Liver (tissue), 9 donors: ENCODE data around the gene DLGAP4. TPM values are rescaled to one million over a fixed set of nuclear protein-coding genes. Genes with fewer than 3 reads are reported as not detected.

ENCODE experiments used
- DNase-seq: peaks from one replicate; pipeline ENCODE4 v3.0.0-alpha.2; 2017; ENCODE audit warnings: low spot score
- H3K27ac ChIP-seq, 2 donors: one replicate each; pipeline ENCODE4 v1.7.0; 2013; ENCODE audit warnings: inconsistent platforms in 2 of 2, low read length in 2 of 2, control low read depth in 1 of 2, low read depth in 1 of 2, mild to moderate bottlenecking in 1 of 2
- H3K27me3 ChIP-seq, 4 donors: one replicate each; pipeline versions ENCODE4 v1.6.1 to v1.7.0; 2013; ENCODE audit warnings: low read length in 3 of 4, inconsistent platforms in 1 of 4, mild to moderate bottlenecking in 1 of 4, moderate library complexity in 1 of 4; ENCODE audit not compliant: control insufficient read depth in 4 of 4, insufficient read depth in 4 of 4
- H3K36me3 ChIP-seq, 4 donors: one replicate each; pipeline versions ENCODE4 v1.6.1 to v1.7.0; 2013; ENCODE audit warnings: low read length in 3 of 4, mild to moderate bottlenecking in 3 of 4, low read depth in 1 of 4, moderate library complexity in 1 of 4; ENCODE audit not compliant: control insufficient read depth in 4 of 4, insufficient read depth in 3 of 4
- H3K4me1 ChIP-seq, 4 donors: one replicate each; pipeline versions ENCODE4 v1.6.1 to v1.7.0; 2013; ENCODE audit warnings: low read length in 3 of 4, mild to moderate bottlenecking in 3 of 4, moderate library complexity in 1 of 4; ENCODE audit not compliant: control insufficient read depth in 4 of 4, insufficient read depth in 4 of 4
- H3K4me3 ChIP-seq, 3 donors: one replicate each; pipeline versions ENCODE4 v1.6.1 to v1.7.0; 2013; ENCODE audit warnings: low read length in 3 of 3, control low read depth in 1 of 3, low read depth in 1 of 3, mild to moderate bottlenecking in 1 of 3
- H3K9ac ChIP-seq, 2 donors: one replicate each; pipeline ENCODE4 v1.7.0; 2013; ENCODE audit warnings: low read length in 2 of 2, mild to moderate bottlenecking in 2 of 2, moderate library complexity in 2 of 2, control low read depth in 1 of 2, low read depth in 1 of 2
- H3K9me3 ChIP-seq, 4 donors: one replicate each; pipeline versions ENCODE4 v1.6.1 to v1.7.0; 2013; ENCODE audit warnings: low read length in 3 of 4; ENCODE audit not compliant: control insufficient read depth in 4 of 4
- ATF3 ChIP-seq: IDR thresholded peaks from 2 replicates; pipeline ENCODE4 v1.6.1; 2016; ENCODE audit warnings: antibody characterized with exemption
- CTCF ChIP-seq: fragments of 150-350 bp; IDR thresholded peaks from 2 replicates; pipeline ENCODE4 v1.5.1; 2017; ENCODE audit warnings: improper control_type of control experiment, low read depth, low read length; ENCODE audit not compliant: missing input control
- EGR1 ChIP-seq, 2 donors: IDR thresholded peaks; 2 replicates each; pipeline ENCODE4 v1.6.1; 2016 to 2018; ENCODE audit warnings: antibody characterized with exemption in 2 of 2, low read depth in 2 of 2
- FOXA1 ChIP-seq: IDR thresholded peaks from 2 replicates; pipeline ENCODE4 v1.6.1; 2016; ENCODE audit warnings: antibody characterized with exemption
- FOXA2 ChIP-seq: IDR thresholded peaks from 2 replicates; pipeline ENCODE4 v1.6.1; 2016; ENCODE audit warnings: antibody characterized with exemption
- GABPA ChIP-seq, 2 donors: IDR thresholded peaks in 1 of 2; conservative IDR thresholded peaks in 1 of 2; 2 replicates each; pipeline ENCODE4 v1.6.1; 2016; ENCODE audit warnings: antibody characterized with exemption in 2 of 2, mild to moderate bottlenecking in 1 of 2, moderate library complexity in 1 of 2
- HNF4A ChIP-seq, 2 donors: conservative IDR thresholded peaks; 2 replicates each; pipeline ENCODE4 v1.6.1; 2016; ENCODE audit warnings: antibody characterized with exemption in 2 of 2, mild to moderate bottlenecking in 2 of 2
- HNF4G ChIP-seq: IDR thresholded peaks from 2 replicates; pipeline ENCODE4 v1.6.1; 2016; ENCODE audit warnings: antibody characterized with exemption
- MAX ChIP-seq: IDR thresholded peaks from 2 replicates; pipeline ENCODE4 v1.6.1; 2016; ENCODE audit warnings: antibody characterized with exemption
- NR2F2 ChIP-seq: IDR thresholded peaks from 2 replicates; pipeline ENCODE4 v1.6.1; 2016; ENCODE audit warnings: antibody characterized with exemption
- RAD21 ChIP-seq, 2 donors: IDR thresholded peaks; 2 replicates each; pipeline ENCODE4 v1.6.1; 2016; ENCODE audit warnings: antibody characterized with exemption in 2 of 2, mild to moderate bottlenecking in 2 of 2
- RXRA ChIP-seq, 2 donors: IDR thresholded peaks; 2 replicates each; pipeline ENCODE4 v1.6.1; 2017 to 2018; ENCODE audit warnings: antibody characterized with exemption in 2 of 2, mild to moderate bottlenecking in 1 of 2
- SP1 ChIP-seq: IDR thresholded peaks from 2 replicates; pipeline ENCODE4 v1.6.1; 2018; ENCODE audit warnings: antibody characterized with exemption, mild to moderate bottlenecking
- TAF1 ChIP-seq: conservative IDR thresholded peaks from 2 replicates; pipeline ENCODE4 v1.6.1; 2016; ENCODE audit warnings: antibody characterized with exemption, mild to moderate bottlenecking
- YY1 ChIP-seq: IDR thresholded peaks from 2 replicates; pipeline ENCODE4 v1.6.1; 2016; ENCODE audit warnings: antibody characterized with exemption, mild to moderate bottlenecking
- ZBTB33 ChIP-seq: IDR thresholded peaks from 2 replicates; pipeline ENCODE4 v1.6.1; 2016; ENCODE audit warnings: antibody characterized with exemption
- WGBS: extraction: QIAGEN DNeasy Blood & Tissue Kit; methylation state at CpG from one replicate; pipeline ENCODE4 v1.1.7; 2013; 5-methylcytosine and 5-hydroxymethylcytosine counted together
- polyA plus RNA-seq, 2 donors: library from polyadenylated mRNA; stranded (reverse) in 1 of 2; unstranded in 1 of 2; fragments of 200-250 nt in 1 of 2; fragments of >200 nt in 1 of 2; fragmentation: Nextera tagmentation in 1 of 2; extraction: Ambion mirVana in 1 of 2; gene quantifications; one replicate each; pipeline versions ENCODE4 v1.2.1 to v1.2.3, GENCODE V29; 2013 to 2015
- total RNA-seq, 2 donors: library from RNA; depleted of rRNA; stranded (reverse); fragments of >200 nt; gene quantifications; one replicate each; pipeline ENCODE4 v1.2.3, GENCODE V29; 2014
- donor health status: healthy.
- donor health status: healthy.
- donor health status: healthy.
- donor health status: healthy.
- donor health status: healthy.

The DLGAP4 gene
- total and polyA plus RNA-seq, 4 donors: 2.9 to 18.7 (median 11.2) TPM

- no peak overlapping the region for H3K4me3 ChIP-seq
- H3K36me3 ChIP-seq: no peaks in the 10 kb centered on the region
- DNase-seq: no peak
- H3K9ac ChIP-seq: no peak overlapping the region
- H3K9me3 ChIP-seq: no peaks in the 10 kb centered on the region
- H3K27ac ChIP-seq: no peak overlapping the region
- 70% methylated on average over 5 of the region's 5 CpGs for WGBS
- peaks cover 0 to 3% (median 1%) of the 10 kb centered on the region in 4 donors for H3K4me1 ChIP-seq
- H3K27me3 ChIP-seq: no peaks in the 10 kb centered on the region
- TF ChIP-seq NR2F2: no peak
- no peak for TF ChIP-seq HNF4G
- TF ChIP-seq CTCF: no peak
- no peak for TF ChIP-seq EGR1 (IDR thresholded peaks at IDR 0.05; ENCODE audit: low read depth in 2 of 2)
- no peak for TF ChIP-seq HNF4A (conservative IDR thresholded peaks at IDR 0.05)
- TF ChIP-seq YY1: no peak
- TF ChIP-seq ATF3: no peak
- no peak for TF ChIP-seq FOXA2
- no peak for TF ChIP-seq RXRA (IDR thresholded peaks at IDR 0.05)
- TF ChIP-seq RAD21 (IDR thresholded peaks at IDR 0.05): no peak
- TF ChIP-seq MAX: no peak
- no peak for TF ChIP-seq TAF1
- TF ChIP-seq SP1: no peak
Observed at GRCh38 chr20:36441027-36441414, 134.9 kb downstream of the DLGAP4 start.

GRCh38 chr20:36441416-36441815, 135.3 kb downstream of the DLGAP4 start:
- WGBS: 83% methylated on average over 7 of the region's 7 CpGs
- H3K9ac ChIP-seq: no peak overlapping the region

More at GRCh38 chr20:36441416-36441815, 135.3 kb downstream of the DLGAP4 start:
- no peak for TF ChIP-seq NR2F2
- no peak for TF ChIP-seq ZBTB33
- no peak for TF ChIP-seq TAF1
- no peak for TF ChIP-seq EGR1 (IDR thresholded peaks at IDR 0.05; ENCODE audit: low read depth in 2 of 2)
- no peak for TF ChIP-seq HNF4A (conservative IDR thresholded peaks at IDR 0.05)
- TF ChIP-seq SP1: no peak
- TF ChIP-seq MAX: no peak
- TF ChIP-seq CTCF: no peak
- TF ChIP-seq RAD21 (IDR thresholded peaks at IDR 0.05): no peak
- TF ChIP-seq YY1: no peak
- no peak for TF ChIP-seq FOXA1
- no peak for TF ChIP-seq ATF3
- TF ChIP-seq GABPA (IDR thresholded peaks at IDR 0.05 in 1 of 2, conservative IDR thresholded peaks at IDR 0.05 in 1 of 2): no peak
- Histone ChIP-seq H3K27me3 (no peaks in the 10 kb centered on the region), H3K4me1 (no peaks in the 10 kb centered on the region), H3K27ac (no peak overlapping the region), H3K36me3 (no peaks in the 10 kb centered on the region), H3K9me3 (no peaks in the 10 kb centered on the region), H3K4me3 (no peak overlapping the region)
- DNase-seq: no peak
